Measurements from ENCODE around the gene LRP3.

The LRP3 gene

DNA sequence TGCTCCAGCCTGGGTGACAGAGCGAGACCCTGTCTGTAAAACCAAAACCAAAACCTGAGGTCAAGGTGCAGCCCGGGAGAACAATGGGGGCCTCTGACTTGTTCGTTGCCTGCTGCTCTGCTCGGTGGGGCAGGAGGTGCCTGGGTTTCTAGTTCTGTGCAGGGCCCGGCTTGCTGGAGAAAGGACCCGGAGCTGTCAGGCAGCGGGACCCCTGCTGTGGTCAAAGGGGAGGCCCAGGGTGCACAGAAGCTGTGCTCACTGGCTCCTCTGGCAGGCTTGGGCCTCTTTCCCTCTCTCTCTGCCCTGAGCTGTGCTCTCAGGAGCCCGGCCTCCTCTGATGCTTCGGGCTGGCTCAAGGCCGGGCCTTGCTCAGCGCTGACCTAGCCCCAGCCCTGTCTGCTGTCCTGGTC lies 3.5 kb downstream of the LRP3 start:
- DNase-seq (ENCODE audit: low read depth in 1 of 2, low spot score in 1 of 2) = no peak
- Histone ChIP-seq H3K27me3 (ENCODE audit: insufficient read depth, poor library complexity, severe bottlenecking) (no peaks in the 10 kb centered on the region), H3K4me3 (replicated peaks; ENCODE audit: insufficient read depth, low read length) (no peak overlapping the region), H3K27ac (replicated peaks) (peak overlapping the region; percentile 98)
- TF ChIP-seq POLR2AphosphoS5 (IDR thresholded peaks at IDR 0.05; ENCODE audit: low read depth) = no peak

DNA sequence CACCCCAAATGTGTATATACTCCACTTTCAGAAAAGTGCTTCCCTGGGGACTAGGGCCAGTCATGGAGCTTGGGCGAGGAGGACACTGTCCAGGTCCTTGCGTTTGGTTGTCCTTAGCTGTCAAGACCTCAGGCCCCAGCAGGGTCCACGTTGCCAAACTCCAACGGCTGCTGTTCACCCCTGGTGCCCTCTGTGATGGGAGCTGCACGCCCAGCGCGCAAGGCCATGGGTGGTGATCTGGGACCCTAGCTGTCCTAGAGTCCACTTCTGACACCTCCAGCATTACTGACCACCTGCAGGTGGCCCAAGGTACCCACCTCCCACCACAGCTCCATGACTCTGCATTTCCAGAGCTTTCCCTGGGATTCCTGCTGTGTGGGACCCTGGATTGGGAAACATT lies 4.0 kb downstream of the LRP3 start:
- TF ChIP-seq GABPA (IDR thresholded peaks at IDR 0.05; ENCODE audit: low read depth) (no peak), SPI1 (IDR thresholded peaks at IDR 0.05; ENCODE audit: borderline replicate concordance, low read depth) (no peak), POLR2AphosphoS5 (IDR thresholded peaks at IDR 0.05; ENCODE audit: low read depth) (no peak)
- TF ChIP-seq, protein P1, sequence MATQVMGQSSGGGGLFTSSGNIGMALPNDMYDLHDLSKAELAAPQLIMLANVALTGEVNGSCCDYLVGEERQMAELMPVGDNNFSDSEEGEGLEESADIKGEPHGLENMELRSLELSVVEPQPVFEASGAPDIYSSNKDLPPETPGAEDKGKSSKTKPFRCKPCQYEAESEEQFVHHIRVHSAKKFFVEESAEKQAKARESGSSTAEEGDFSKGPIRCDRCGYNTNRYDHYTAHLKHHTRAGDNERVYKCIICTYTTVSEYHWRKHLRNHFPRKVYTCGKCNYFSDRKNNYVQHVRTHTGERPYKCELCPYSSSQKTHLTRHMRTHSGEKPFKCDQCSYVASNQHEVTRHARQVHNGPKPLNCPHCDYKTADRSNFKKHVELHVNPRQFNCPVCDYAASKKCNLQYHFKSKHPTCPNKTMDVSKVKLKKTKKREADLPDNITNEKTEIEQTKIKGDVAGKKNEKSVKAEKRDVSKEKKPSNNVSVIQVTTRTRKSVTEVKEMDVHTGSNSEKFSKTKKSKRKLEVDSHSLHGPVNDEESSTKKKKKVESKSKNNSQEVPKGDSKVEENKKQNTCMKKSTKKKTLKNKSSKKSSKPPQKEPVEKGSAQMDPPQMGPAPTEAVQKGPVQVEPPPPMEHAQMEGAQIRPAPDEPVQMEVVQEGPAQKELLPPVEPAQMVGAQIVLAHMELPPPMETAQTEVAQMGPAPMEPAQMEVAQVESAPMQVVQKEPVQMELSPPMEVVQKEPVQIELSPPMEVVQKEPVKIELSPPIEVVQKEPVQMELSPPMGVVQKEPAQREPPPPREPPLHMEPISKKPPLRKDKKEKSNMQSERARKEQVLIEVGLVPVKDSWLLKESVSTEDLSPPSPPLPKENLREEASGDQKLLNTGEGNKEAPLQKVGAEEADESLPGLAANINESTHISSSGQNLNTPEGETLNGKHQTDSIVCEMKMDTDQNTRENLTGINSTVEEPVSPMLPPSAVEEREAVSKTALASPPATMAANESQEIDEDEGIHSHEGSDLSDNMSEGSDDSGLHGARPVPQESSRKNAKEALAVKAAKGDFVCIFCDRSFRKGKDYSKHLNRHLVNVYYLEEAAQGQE (IDR thresholded peaks at IDR 0.05; ENCODE audit: insufficient replicate concordance, low read depth) = no peak
- TF ChIP-seq, protein P2, sequence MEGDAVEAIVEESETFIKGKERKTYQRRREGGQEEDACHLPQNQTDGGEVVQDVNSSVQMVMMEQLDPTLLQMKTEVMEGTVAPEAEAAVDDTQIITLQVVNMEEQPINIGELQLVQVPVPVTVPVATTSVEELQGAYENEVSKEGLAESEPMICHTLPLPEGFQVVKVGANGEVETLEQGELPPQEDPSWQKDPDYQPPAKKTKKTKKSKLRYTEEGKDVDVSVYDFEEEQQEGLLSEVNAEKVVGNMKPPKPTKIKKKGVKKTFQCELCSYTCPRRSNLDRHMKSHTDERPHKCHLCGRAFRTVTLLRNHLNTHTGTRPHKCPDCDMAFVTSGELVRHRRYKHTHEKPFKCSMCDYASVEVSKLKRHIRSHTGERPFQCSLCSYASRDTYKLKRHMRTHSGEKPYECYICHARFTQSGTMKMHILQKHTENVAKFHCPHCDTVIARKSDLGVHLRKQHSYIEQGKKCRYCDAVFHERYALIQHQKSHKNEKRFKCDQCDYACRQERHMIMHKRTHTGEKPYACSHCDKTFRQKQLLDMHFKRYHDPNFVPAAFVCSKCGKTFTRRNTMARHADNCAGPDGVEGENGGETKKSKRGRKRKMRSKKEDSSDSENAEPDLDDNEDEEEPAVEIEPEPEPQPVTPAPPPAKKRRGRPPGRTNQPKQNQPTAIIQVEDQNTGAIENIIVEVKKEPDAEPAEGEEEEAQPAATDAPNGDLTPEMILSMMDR (IDR thresholded peaks at IDR 0.05; ENCODE audit: insufficient read depth, low read length) = no peak
- H3K4me3 ChIP-seq (replicated peaks; ENCODE audit: insufficient read depth, low read length) = no peak overlapping the region
- no peak for DNase-seq (ENCODE audit: low read depth in 1 of 2, low spot score in 1 of 2)
- H3K27ac ChIP-seq (replicated peaks) = peak overlapping the region; percentile 98
- no peaks in the 10 kb centered on the region for H3K27me3 ChIP-seq (ENCODE audit: insufficient read depth, poor library complexity, severe bottlenecking)

DNA sequence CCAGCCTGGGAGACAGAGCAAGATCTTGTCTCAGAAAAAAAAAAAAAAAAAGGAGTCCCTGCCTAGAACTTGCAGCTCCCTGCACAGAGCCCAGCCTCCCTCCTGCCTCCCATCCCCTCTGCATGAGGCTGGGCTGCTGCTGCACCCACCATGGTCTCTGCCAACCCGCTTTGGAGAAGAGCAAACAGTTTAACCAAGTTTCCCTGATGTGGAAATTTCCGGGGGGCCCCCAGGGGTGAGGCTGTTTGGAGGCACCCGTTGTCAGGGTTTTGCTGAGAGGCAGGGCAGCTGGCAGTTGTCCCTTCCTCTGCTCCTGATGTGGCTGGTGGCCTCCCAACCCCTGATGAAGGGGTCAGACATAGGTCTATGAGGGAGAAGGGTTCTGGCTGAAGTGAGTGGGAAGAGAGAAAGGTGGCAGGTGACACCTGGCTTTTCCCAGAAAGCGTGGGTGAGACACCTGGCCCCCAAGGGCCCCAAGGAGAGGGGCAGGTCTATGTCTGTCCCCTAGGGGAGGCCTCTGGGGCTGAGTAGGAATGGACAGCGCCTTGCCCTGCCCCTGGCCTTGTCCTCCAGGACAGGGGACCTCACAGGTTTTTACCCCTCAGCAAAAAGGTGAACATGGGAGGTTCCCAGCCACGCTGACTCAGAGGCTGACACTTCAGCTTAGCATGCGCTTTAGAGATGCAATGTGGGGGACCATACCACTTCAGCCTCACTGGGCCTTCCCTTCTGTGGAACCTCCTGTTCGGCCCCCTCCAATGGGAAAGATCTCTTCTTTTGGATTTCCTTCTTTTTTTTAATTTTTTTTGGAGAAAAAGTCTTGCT lies 5.5 kb downstream of the LRP3 start:
- Histone ChIP-seq H3K4me3 (replicated peaks; ENCODE audit: insufficient read depth, low read length) (no peak overlapping the region), H3K27ac (replicated peaks) (peak overlapping the region; percentile 98), H3K27me3 (ENCODE audit: insufficient read depth, poor library complexity, severe bottlenecking) (no peaks in the 10 kb centered on the region)
- TF ChIP-seq GABPA (IDR thresholded peaks at IDR 0.05; ENCODE audit: low read depth) (0 out of 2 replicates have a peak, but pooled peaks have one; percentile 45), POLR2AphosphoS5 (IDR thresholded peaks at IDR 0.05; ENCODE audit: low read depth) (peak; percentile 86), SPI1 (IDR thresholded peaks at IDR 0.05; ENCODE audit: borderline replicate concordance, low read depth) (peak; percentile 7; the same call in 1 of the 2 replicates)
- TF ChIP-seq, protein P2 (IDR thresholded peaks at IDR 0.05; ENCODE audit: insufficient read depth, low read length) = no peak
- TF ChIP-seq, protein P1 (IDR thresholded peaks at IDR 0.05; ENCODE audit: insufficient replicate concordance, low read depth) = no peak
- peak in 1 of 2 experiments; percentile 98 for DNase-seq (ENCODE audit: low read depth in 1 of 2, low spot score in 1 of 2)

DNA sequence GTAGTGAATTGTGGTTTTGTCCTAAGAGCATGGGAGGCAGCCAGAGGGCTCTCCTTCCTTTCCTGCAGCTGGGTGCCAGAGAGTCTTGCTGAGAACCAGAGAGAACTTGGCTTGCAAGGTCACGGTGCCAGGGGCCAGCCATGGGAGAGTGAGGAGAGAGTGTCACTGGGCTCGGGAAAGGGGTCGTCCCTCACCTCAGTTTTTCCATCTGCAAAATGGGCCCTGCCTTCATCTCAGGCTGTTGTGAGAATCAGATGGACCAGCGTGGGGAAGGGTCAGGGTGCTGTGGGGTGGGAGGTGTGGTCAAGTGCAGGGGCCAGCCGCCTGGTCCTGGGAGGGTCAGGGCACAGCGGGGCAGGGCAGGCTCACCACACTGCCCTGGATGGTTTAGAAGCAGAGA lies 7.3 kb downstream of the LRP3 start:
- Histone ChIP-seq H3K27me3 (ENCODE audit: insufficient read depth, poor library complexity, severe bottlenecking) (no peaks in the 10 kb centered on the region), H3K4me3 (replicated peaks; ENCODE audit: insufficient read depth, low read length) (no peak overlapping the region), H3K27ac (replicated peaks) (peak overlapping the region; percentile 98)
- TF ChIP-seq SPI1 (IDR thresholded peaks at IDR 0.05; ENCODE audit: borderline replicate concordance, low read depth) = no peak
- TF ChIP-seq, protein P2 (IDR thresholded peaks at IDR 0.05; ENCODE audit: insufficient read depth, low read length) = no peak
- DNase-seq (ENCODE audit: low read depth in 1 of 2, low spot score in 1 of 2) = peak in 1 of 2 experiments; percentile 26

Measured in HL-60 (cell line).